AG04450 (cell line): Measurements from ENCODE around the gene PTPRB. TPM values are rescaled to one million over a fixed set of nuclear protein-coding genes. Genes with fewer than 3 reads are reported as not detected.

Source experiments
- CTCF ChIA-PET: fragments of 300-600, 350-600 bp; formaldehyde crosslinking; extraction: SDS; loops from one replicate; lab custom pipeline; 2022; ENCODE audit warnings: antibody characterized with exemption, inconsistent platforms; lab: Charles Lee
- POLR2A ChIA-PET: fragments of 350-600 bp; formaldehyde crosslinking; extraction: SDS; loops from one replicate; lab custom pipeline; 2021; ENCODE audit warnings: antibody characterized with exemption, inconsistent platforms; lab: Yijun Ruan, JAX
- DNase-seq: peaks from one replicate; pipeline ENCODE4 v3.0.0-alpha.2; 2011; ENCODE audit warnings: low read depth, low spot score
- H3K27ac ChIP-seq: one replicate; pipeline ENCODE4 v1.5.1; 2012; ENCODE audit warnings: low read depth, low read length, control low read depth
- H3K27me3 ChIP-seq: one replicate; pipeline ENCODE4 v1.6.0; 2012; ENCODE audit warnings: low read length; ENCODE audit not compliant: control insufficient read depth, insufficient read depth
- H3K4me3 ChIP-seq: 2 replicates; pipeline ENCODE4 v1.5.1; 2011; ENCODE audit warnings: mild to moderate bottlenecking, low read depth, low read length, control low read depth
- H3K9me3 ChIP-seq: 2 replicates; pipeline ENCODE4 v1.5.1; 2012; ENCODE audit warnings: low read length; ENCODE audit not compliant: control insufficient read depth, insufficient read depth
- polyA minus RNA-seq: library from RNA; depleted of rRNA, polyadenylated mRNA; stranded (reverse); fragments of >200 nt; gene quantifications from 2 replicates; pipeline ENCODE4 v1.2.3, GENCODE V29; 2011; rRNA and poly(A)+ RNA removed
- polyA plus RNA-seq: library from polyadenylated mRNA; depleted of rRNA; stranded (reverse); fragments of >200 nt; gene quantifications from 2 replicates; pipeline ENCODE4 v1.2.3, GENCODE V29; 2011; rRNA removed
- TF ChIP-seq, protein P1 (sequence below): IDR thresholded peaks from 2 replicates; pipeline ENCODE4 v1.5.1; 2011; ENCODE audit warnings: low read depth, low read length, control low read depth, inconsistent platforms

Gene PTPRB
- polyA plus RNA-seq (0.02 and 0.04 TPM in 2 replicates), polyA minus RNA-seq (not detected in 2 replicates)

DNA sequence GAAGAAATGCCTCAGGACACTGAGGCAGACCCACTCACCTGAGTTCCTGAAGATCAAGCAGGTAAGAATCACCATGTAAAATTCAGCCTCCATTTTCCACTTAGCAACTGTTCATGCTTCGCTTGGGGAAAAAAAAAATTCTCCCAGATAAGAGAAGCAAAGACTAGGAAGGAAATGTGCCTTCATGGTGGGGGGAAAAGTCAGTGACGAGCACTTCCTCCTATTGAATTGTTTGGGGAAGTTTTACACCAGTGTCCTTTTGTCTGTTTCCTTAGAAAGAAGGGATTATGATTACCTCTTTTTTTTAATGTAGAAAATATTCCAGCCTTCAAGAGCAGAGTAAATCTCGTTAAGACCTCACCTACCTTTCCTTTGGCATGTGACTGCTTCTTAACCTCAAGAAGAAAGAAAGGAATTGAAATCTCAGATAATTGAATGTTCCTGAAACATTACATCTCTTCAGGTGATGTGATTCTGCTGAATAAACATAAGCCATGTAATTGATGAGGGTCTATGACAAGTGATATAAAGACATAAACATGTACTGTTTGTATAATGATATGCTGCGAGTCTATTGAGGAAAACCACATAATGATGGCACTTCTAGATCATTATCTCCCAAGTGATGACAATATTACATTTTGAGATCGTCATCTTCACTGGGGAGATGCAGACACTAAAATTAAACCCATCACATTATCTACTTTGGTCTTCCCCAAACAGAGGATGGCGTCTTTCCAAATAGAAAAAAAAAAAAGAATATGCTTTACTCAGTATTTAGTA, at the start of gene PTPRB:
TSS of gene PTPRB (minus strand) at position 127 of the 783 bp plus-strand sequence. CDS start at position 93, 34 bp downstream.
- ChIA-PET POLR2A (no interaction called here), CTCF (no interaction called here)
- Histone ChIP-seq H3K9me3 (no peaks in the 10 kb centered on the region), H3K4me3 (no peak within 1 kb of the TSS), H3K27ac (no peak within 1 kb of the TSS), H3K27me3 (no peaks in the 10 kb centered on the region)
- TF ChIP-seq, protein P1, sequence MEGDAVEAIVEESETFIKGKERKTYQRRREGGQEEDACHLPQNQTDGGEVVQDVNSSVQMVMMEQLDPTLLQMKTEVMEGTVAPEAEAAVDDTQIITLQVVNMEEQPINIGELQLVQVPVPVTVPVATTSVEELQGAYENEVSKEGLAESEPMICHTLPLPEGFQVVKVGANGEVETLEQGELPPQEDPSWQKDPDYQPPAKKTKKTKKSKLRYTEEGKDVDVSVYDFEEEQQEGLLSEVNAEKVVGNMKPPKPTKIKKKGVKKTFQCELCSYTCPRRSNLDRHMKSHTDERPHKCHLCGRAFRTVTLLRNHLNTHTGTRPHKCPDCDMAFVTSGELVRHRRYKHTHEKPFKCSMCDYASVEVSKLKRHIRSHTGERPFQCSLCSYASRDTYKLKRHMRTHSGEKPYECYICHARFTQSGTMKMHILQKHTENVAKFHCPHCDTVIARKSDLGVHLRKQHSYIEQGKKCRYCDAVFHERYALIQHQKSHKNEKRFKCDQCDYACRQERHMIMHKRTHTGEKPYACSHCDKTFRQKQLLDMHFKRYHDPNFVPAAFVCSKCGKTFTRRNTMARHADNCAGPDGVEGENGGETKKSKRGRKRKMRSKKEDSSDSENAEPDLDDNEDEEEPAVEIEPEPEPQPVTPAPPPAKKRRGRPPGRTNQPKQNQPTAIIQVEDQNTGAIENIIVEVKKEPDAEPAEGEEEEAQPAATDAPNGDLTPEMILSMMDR = no peak
- no peak for DNase-seq

DNA sequence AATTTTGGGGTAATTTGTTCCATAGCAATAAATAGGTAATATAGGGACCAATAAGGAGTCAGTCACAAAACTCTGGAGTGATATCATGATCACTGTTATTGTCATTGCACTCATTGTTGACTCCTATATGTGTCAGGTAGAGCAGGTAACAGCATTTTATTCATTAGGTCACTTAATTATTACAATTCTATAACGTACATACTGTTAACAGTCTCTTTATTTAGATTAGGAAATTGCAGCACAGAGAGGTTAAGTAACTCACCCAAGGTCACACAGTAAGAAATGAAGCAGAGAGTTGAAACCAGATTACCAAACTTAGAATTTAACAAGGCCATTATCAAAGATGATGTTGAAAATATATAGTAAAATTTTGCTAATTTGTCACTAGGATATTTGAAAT, 49.7 kb upstream of the PTPRB start:
- CTCF ChIA-PET = no interaction called here
- H3K4me3 ChIP-seq = no peak overlapping the region
- no peaks in the 10 kb centered on the region for H3K9me3 ChIP-seq
- DNase-seq = no peak
- POLR2A ChIA-PET = no interaction called here
- H3K27ac ChIP-seq = no peak overlapping the region
- no peaks in the 10 kb centered on the region for H3K27me3 ChIP-seq
- TF ChIP-seq, protein P1 = no peak

DNA sequence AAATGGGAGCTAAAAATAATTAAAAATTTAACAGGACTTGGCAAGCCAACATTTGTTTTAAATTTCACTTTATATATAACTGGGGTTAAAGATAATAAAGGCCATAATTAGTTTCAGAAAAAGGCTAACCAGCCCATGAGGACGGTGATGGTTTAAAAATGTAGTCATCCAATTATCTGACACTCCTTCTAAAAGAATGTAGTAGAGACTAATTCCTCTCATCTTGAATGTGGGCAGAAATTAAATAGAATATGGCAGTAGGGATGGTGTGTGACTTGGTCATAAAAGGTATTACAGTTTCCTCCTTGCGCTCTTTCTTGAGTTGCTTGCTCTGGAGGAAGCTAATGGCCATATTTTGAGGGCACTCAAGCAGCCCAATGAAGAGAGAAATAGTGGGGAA, 49.1 kb upstream of the PTPRB start:
- Histone ChIP-seq H3K27ac (no peak overlapping the region), H3K9me3 (no peaks in the 10 kb centered on the region), H3K27me3 (no peaks in the 10 kb centered on the region), H3K4me3 (no peak overlapping the region)
- ChIA-PET POLR2A (no interaction called here), CTCF (interaction anchor here (1.0 kb wide), 1 partner anchor 47 kb away, joined by 6 read pairs; no protein-coding TSS in a partner anchor)
- TF ChIP-seq, protein P1 = no peak
- DNase-seq = no peak

DNA sequence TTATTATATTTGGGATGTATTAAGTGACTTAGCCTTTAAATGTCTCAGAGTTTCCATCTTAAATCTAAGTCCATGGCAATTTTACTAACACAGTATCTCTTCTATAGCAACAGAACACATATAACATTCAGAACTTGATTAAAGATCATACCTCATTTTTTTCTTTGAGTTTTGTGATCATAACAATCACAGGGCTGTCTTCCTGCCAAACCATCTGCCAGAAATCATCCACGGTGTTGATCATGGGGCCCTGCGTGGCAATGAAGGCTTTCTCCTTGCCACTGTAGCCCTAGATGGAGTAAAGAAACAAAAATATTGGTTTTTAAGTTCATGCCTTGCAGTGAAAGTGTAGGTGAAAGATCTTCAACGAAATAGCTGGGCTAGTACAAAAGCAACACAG, 46.7 kb upstream of the PTPRB start:
- no peak overlapping the region for H3K27ac ChIP-seq
- ChIA-PET POLR2A (no interaction called here), CTCF (no interaction called here)
- no peaks in the 10 kb centered on the region for H3K27me3 ChIP-seq
- H3K4me3 ChIP-seq = no peak overlapping the region
- H3K9me3 ChIP-seq = no peaks in the 10 kb centered on the region
- DNase-seq = no peak
- TF ChIP-seq, protein P1 = no peak

DNA sequence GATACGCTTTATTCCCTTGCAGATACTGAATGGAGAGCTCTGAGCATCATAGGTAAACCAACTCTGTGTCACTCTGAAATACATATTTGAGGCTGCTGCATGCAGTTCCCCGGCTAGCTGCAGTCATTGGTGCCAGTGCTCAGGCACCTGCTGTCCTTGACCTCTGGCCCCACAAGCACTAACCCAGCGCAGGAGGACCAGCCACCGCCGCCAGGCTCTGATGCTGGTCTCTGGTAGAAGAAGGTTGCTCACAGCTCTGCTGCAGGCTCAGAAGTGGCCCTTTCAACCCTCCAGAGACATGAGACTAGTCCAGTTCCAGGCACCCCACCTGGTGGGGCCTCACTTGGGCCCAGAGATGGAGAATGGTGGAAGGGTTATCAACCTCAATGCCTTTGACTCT, 34.5 kb upstream of the PTPRB start:
- Histone ChIP-seq H3K27ac (no peak overlapping the region), H3K4me3 (no peak overlapping the region), H3K27me3 (no peaks in the 10 kb centered on the region), H3K9me3 (no peaks in the 10 kb centered on the region)
- DNase-seq = no peak
- ChIA-PET CTCF (no interaction called here), POLR2A (no interaction called here)
- TF ChIP-seq, protein P1 = no peak
